ENCODE measurements around the gene WAPL.

- no peak for TF ChIP-seq POLR2AphosphoS5 (IDR thresholded peaks at IDR 0.05; ENCODE audit: borderline replicate concordance, low read depth, low read length)
- TF ChIP-seq EZH2 (IDR thresholded peaks at IDR 0.05) = no peak
- TF ChIP-seq FOXP2 (optimal IDR thresholded peaks at IDR 0.05; ENCODE audit: control extremely low read depth, extremely low read length, insufficient read depth) = no peak
Observed at GRCh38 chr10:86511027-86511865, 10.3 kb downstream of the WAPL start.

All from SK-N-MC (cell line).